Endothelial cell of umbilical vein (primary cell): Measurements from ENCODE around the gene ADAMTS12. TPM values are rescaled to one million over a fixed set of nuclear protein-coding genes. Genes with fewer than 3 reads are reported as not detected.

Experiments used
- BruUV-seq: library from RNA; stranded (reverse); fragments of 400-500 nt; replicated peaks from 2 replicates; lab custom pipeline; 2021; lab: Mats Ljungman, UMichigan
- CTCF ChIA-PET: fragments of 300-600, 350-600 bp; sonication (Branson Sonifier 250); formaldehyde crosslinking; loops from one replicate; lab custom pipeline; 2021; ENCODE audit warnings: antibody characterized with exemption, inconsistent platforms; lab: Charles Lee
- POLR2A ChIA-PET: fragments of 300-600, 350-600 bp; sonication (Branson Sonifier 250); formaldehyde crosslinking; loops from one replicate; lab custom pipeline; 2021; ENCODE audit warnings: antibody characterized with exemption, inconsistent platforms; lab: Charles Lee
- DNase-seq: peaks from one replicate; pipeline ENCODE4 v3.0.0-alpha.2; 2011; ENCODE audit warnings: low read depth, low spot score
- FAIRE-seq: peaks from 2 replicates; lab custom pipeline; 2011; peaks lifted over from hg19 to GRCh38; lab: Jason Lieb, UNC
- H2AFZ ChIP-seq: 2 replicates; pipeline ENCODE4 v1.6.0; 2012; ENCODE audit warnings: low read depth, low read length, control low read depth, inconsistent platforms
- H3K27ac ChIP-seq: 2 replicates; pipeline ENCODE4 v1.5.1; 2011; ENCODE audit warnings: low read depth, mild to moderate bottlenecking, control low read depth, low read length, moderate library complexity; ENCODE audit not compliant: insufficient read depth
- H3K27me3 ChIP-seq, 2 experiments: 2 replicates each; pipeline versions ENCODE4 v1.6.0 to v1.6.1; 2011; ENCODE audit warnings: low read length in 2 of 2, mixed read lengths in 1 of 2; ENCODE audit not compliant: control insufficient read depth in 2 of 2, insufficient read depth in 2 of 2
- H3K36me3 ChIP-seq, 2 experiments: 2 replicates in 1 of 2; 3 replicates in 1 of 2; pipeline ENCODE4 v1.5.1; 2011; ENCODE audit warnings: low read length in 2 of 2, mild to moderate bottlenecking in 1 of 2, moderate library complexity in 1 of 2; ENCODE audit not compliant: control insufficient read depth in 2 of 2, insufficient read depth in 2 of 2; ENCODE audit errors: extremely low read depth in 1 of 2
- H3K4me1 ChIP-seq: 3 replicates; pipeline ENCODE4 v1.5.1; 2011; ENCODE audit warnings: mild to moderate bottlenecking, low read length; ENCODE audit not compliant: control insufficient read depth, insufficient read depth; ENCODE audit errors: extremely low read depth
- H3K4me2 ChIP-seq: 2 replicates; pipeline ENCODE4 v1.6.1; 2011; ENCODE audit warnings: low read length, control low read depth, mixed read lengths; ENCODE audit not compliant: insufficient read depth
- H3K4me3 ChIP-seq, 3 experiments: fragments of 200-600 bp in 1 of 3; sonication (generic), shearing (Covaris generic) in 1 of 3; replicated peaks in 1 of 3; 2 replicates each; pipeline ENCODE4 v1.5.1; 2011 to 2016; ENCODE audit warnings: control low read depth in 3 of 3, low read length in 3 of 3, mild to moderate bottlenecking in 2 of 3, inconsistent platforms in 1 of 3, low read depth in 1 of 3, moderate library complexity in 1 of 3; ENCODE audit not compliant: insufficient read depth in 1 of 3
- H3K79me2 ChIP-seq: 2 replicates; pipeline ENCODE4 v1.6.0; 2012; ENCODE audit warnings: low read length, inconsistent platforms; ENCODE audit not compliant: control insufficient read depth, insufficient read depth
- H3K9ac ChIP-seq: replicated peaks from 2 replicates; pipeline ENCODE3; 2011; ENCODE audit warnings: low read length, control low read depth; ENCODE audit not compliant: insufficient read depth; ENCODE audit errors: extremely low read depth
- H3K9me1 ChIP-seq: replicated peaks from 3 replicates; pipeline ENCODE4 v1.6.0; 2011; ENCODE audit warnings: mild to moderate bottlenecking, low read length; ENCODE audit not compliant: control insufficient read depth, insufficient read depth; ENCODE audit errors: extremely low read depth
- H3K9me3 ChIP-seq: replicated peaks from 2 replicates; pipeline ENCODE4 v1.5.1; 2012; ENCODE audit warnings: low read length, inconsistent platforms; ENCODE audit not compliant: control insufficient read depth, insufficient read depth
- H4K20me1 ChIP-seq: replicated peaks from 2 replicates; pipeline ENCODE3; 2011; ENCODE audit warnings: mild to moderate bottlenecking, low read length; ENCODE audit not compliant: control insufficient read depth, insufficient read depth; ENCODE audit errors: extremely low read depth
- CTCF ChIP-seq, 2 donors: IDR thresholded peaks; 1 replicate in 1 of 2; 2 replicates in 1 of 2; pipeline ENCODE4 v1.5.1; 2011; ENCODE audit warnings: low read length in 2 of 2, mild to moderate bottlenecking in 2 of 2, moderate library complexity in 2 of 2, control low read depth in 1 of 2, inconsistent platforms in 1 of 2, low read depth in 1 of 2; ENCODE audit not compliant: insufficient read depth in 1 of 2; ENCODE audit errors: extremely low read depth in 1 of 2
- EZH2 ChIP-seq: IDR thresholded peaks from 2 replicates; pipeline ENCODE4 v1.6.1; 2012; ENCODE audit warnings: borderline replicate concordance, low read depth, mild to moderate bottlenecking, moderate library complexity, low read length, inconsistent platforms; ENCODE audit not compliant: severe bottlenecking
- FOS ChIP-seq: IDR thresholded peaks from 2 replicates; pipeline ENCODE4 v1.6.1; 2011; ENCODE audit warnings: mild to moderate bottlenecking, low read length, moderate library complexity, borderline replicate concordance; ENCODE audit not compliant: insufficient read depth
- GATA2 ChIP-seq: IDR thresholded peaks from 2 replicates; pipeline ENCODE4 v1.7.0; 2011; ENCODE audit warnings: low read depth, mild to moderate bottlenecking, moderate library complexity, mixed read lengths, low read length; ENCODE audit not compliant: insufficient read length, insufficient read depth
- JUN ChIP-seq: IDR thresholded peaks from 2 replicates; pipeline ENCODE4 v1.6.1; 2011; ENCODE audit warnings: borderline replicate concordance, low read depth; ENCODE audit not compliant: insufficient read length, insufficient read depth
- MAX ChIP-seq: IDR thresholded peaks from 2 replicates; pipeline ENCODE4 v1.6.1; 2011; ENCODE audit not compliant: insufficient read depth, insufficient read length
- MYC ChIP-seq: IDR thresholded peaks from one replicate; pipeline ENCODE4 v1.6.1; 2011; ENCODE audit warnings: mild to moderate bottlenecking, low read depth, low read length
- POLR2A ChIP-seq: IDR thresholded peaks from 2 replicates; pipeline ENCODE4 v1.6.1; 2012; ENCODE audit warnings: low read depth, mild to moderate bottlenecking, control low read depth, low read length
- POLR2AphosphoS5 ChIP-seq: IDR thresholded peaks from 2 replicates; pipeline ENCODE4 v1.6.1; 2012; ENCODE audit warnings: low read depth, mild to moderate bottlenecking, control low read depth, low read length, moderate library complexity; ENCODE audit not compliant: insufficient read depth
- dilution Hi-C: fragments of 300-500 bp; cut with MboI; formaldehyde crosslinking; loops from one replicate; pipeline ENCODE4 v1.15.0; 2019; ENCODE audit warnings: low sequenced_read_pairs; ENCODE audit not compliant: extremely low pct_ligation_motif_present
- intact Hi-C: fragments of 100-400 bp; cut with micrococcal nuclease; formaldehyde crosslinking; loops from one replicate; pipeline ENCODE4 v1.10.0; 2022
- polyA plus RNA-seq, 4 experiments: library from polyadenylated mRNA; depleted of rRNA in 3 of 4; stranded (reverse) in 3 of 4; unstranded in 1 of 4; fragments of >200 nt; gene quantifications; 2 replicates each; pipeline versions ENCODE4 v1.2.1 to v1.2.3, GENCODE V29; 2011 to 2012; ENCODE audit warnings: missing spikeins in 1 of 4
- total RNA-seq: library from RNA; stranded (reverse); gene quantifications from 2 replicates; pipeline ENCODE4 v1.2.3, GENCODE V29; 2021

Gene ADAMTS12
- total and polyA plus RNA-seq, 2 donors (not counting 3 experiments of a cell fraction or from before 2014, with no cell fraction given) = 0.88 TPM; not detected in 1

- ChIA-PET POLR2A (no interaction called here), CTCF (interaction anchor here (0.8 to 1.4 kb wide), 5 partner anchors 9 to 235 kb away, joined by 3 to 7 read pairs (median 3); partner anchors contain the start of gene RXFP3)
- no peak overlapping the region for H3K27ac ChIP-seq
- no peaks in the 10 kb centered on the region for H3K79me2 ChIP-seq
- FAIRE-seq (no peak), DNase-seq (no peak)
- TF ChIP-seq EZH2 = no peak
- TF ChIP-seq POLR2AphosphoS5 = no peak
- TF ChIP-seq GATA2 = no peak
- H3K9ac ChIP-seq = no peak overlapping the region
- dilution Hi-C loops (no loop called here), intact Hi-C loops (no loop called here)
- H3K4me3 ChIP-seq = no peak overlapping the region
- no peak overlapping the region for H3K4me2 ChIP-seq
- peaks cover 0 to 4% of the 10 kb centered on the region in 2 experiments for H3K27me3 ChIP-seq
- no peak overlapping the region for H2AFZ ChIP-seq
- H3K36me3 ChIP-seq = no peaks in the 10 kb centered on the region
- no peaks in the 10 kb centered on the region for H3K4me1 ChIP-seq
- H3K9me1 ChIP-seq = no peaks in the 10 kb centered on the region
- BruUV-seq = no TSS peak
- H3K9me3 ChIP-seq = no peaks in the 10 kb centered on the region
- no peaks in the 10 kb centered on the region for H4K20me1 ChIP-seq
These were observed 157.3 kb downstream of the ADAMTS12 start for GRCh38 chr5:33734537-33734936.

GRCh38 chr5:33733225-33733624 is 158.6 kb downstream of the ADAMTS12 start:
- Histone ChIP-seq H3K36me3 (no peaks in the 10 kb centered on the region), H3K4me2 (no peak overlapping the region), H3K9me3 (no peaks in the 10 kb centered on the region), H3K9ac (no peak overlapping the region), H3K27me3 (peaks cover 0 to 4% of the 10 kb centered on the region in 2 experiments), H3K4me3 (no peak overlapping the region), H3K9me1 (no peaks in the 10 kb centered on the region), H3K27ac (no peak overlapping the region), H3K79me2 (no peaks in the 10 kb centered on the region), H4K20me1 (no peaks in the 10 kb centered on the region), H2AFZ (no peak overlapping the region), H3K4me1 (no peaks in the 10 kb centered on the region)
- TF ChIP-seq FOS (no peak), JUN (no peak), POLR2AphosphoS5 (no peak), EZH2 (no peak), CTCF (IDR thresholded peaks at IDR 0.05; ENCODE audit: extremely low read depth in 1 of 2, insufficient read depth in 1 of 2, low read depth in 1 of 2, low read length in 2 of 2) (no peak), GATA2 (no peak), MAX (no peak), MYC (no peak), POLR2A (no peak)
- ChIA-PET CTCF (interaction anchor here (1.2 kb wide), 1 partner anchor 10 kb away, joined by 3 read pairs; no protein-coding TSS in a partner anchor), POLR2A (no interaction called here)
- dilution Hi-C loops (no loop called here), intact Hi-C loops (no loop called here)
- BruUV-seq = no TSS peak
- FAIRE-seq (no peak), DNase-seq (no peak)
